Right lobe of liver (tissue), 4 donors: Measurements from ENCODE around the gene ZNF672.

Experiments
- POLR2A ChIP-seq: fragments of 450-650 bp; IDR thresholded peaks from one replicate; pipeline ENCODE4 v1.6.1; 2017; ENCODE audit warnings: antibody characterized with exemption, mild to moderate bottlenecking
- TF ChIP-seq, protein P1 (sequence below), 4 donors: fragments of 200-600 bp in 3 of 4; fragments of 450-650 bp in 1 of 4; IDR thresholded peaks; one replicate each; pipeline versions ENCODE4 v1.5.1 to v1.8.0; 2016 to 2022; ENCODE audit warnings: antibody characterized with exemption in 4 of 4, mild to moderate bottlenecking in 2 of 4
- donor health status: DM: no; HTN: no; CAD: no.
- donor health status: DM: no; HTN: no; CAD: no.
- donor health status: DM: no; HTN: yes; CAD: no.

DNA sequence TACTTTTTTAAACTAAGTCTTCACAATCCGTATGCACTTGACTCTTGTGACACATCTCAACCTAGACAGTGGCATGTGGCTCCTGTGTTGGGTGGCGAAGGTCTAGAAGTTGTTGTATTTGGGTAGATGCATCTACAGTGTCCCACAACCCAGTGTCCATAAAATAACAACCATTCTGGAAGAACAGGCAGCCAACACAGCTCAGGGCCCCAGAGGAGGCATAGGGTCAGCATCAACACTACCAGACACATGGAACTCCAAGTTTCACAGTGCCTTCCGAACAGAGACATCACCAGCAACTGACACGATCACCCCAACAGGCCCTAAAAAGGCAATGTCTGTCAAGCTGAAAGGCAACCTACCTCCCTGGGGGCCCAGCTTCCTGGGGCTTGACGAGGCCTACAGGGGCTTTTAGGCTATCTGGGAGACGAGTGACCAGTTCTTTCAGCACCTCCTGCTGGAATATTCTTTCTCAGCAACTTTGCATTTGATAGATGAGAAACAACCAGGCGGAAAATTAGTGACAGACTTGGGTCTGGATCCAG, 17.9 kb upstream of the ZNF672 start:
- TF ChIP-seq, protein P1, sequence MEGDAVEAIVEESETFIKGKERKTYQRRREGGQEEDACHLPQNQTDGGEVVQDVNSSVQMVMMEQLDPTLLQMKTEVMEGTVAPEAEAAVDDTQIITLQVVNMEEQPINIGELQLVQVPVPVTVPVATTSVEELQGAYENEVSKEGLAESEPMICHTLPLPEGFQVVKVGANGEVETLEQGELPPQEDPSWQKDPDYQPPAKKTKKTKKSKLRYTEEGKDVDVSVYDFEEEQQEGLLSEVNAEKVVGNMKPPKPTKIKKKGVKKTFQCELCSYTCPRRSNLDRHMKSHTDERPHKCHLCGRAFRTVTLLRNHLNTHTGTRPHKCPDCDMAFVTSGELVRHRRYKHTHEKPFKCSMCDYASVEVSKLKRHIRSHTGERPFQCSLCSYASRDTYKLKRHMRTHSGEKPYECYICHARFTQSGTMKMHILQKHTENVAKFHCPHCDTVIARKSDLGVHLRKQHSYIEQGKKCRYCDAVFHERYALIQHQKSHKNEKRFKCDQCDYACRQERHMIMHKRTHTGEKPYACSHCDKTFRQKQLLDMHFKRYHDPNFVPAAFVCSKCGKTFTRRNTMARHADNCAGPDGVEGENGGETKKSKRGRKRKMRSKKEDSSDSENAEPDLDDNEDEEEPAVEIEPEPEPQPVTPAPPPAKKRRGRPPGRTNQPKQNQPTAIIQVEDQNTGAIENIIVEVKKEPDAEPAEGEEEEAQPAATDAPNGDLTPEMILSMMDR (IDR thresholded peaks at IDR 0.05), result no peak
- TF ChIP-seq POLR2A, result no peak
